ENCODE results near the gene CEPT1. TPM values are rescaled to one million over a fixed set of nuclear protein-coding genes. Genes with fewer than 3 reads are reported as not detected.

CEPT1 gene
- total and polyA plus RNA-seq, 9 of the 15 experiments (the other 6 are each of a cell fraction or from before 2014, with no cell fraction given), result 24.4 to 72.6 (median 42.4) TPM

GRCh38 chr1:111200802-111201161, 60.8 kb downstream of the CEPT1 start (continued):
- TF ChIP-seq EWSR1 (IDR thresholded peaks at IDR 0.05; ENCODE audit: borderline replicate concordance, low read depth, partially characterized antibody), result no peak
- peak; percentile 45 for TF ChIP-seq ZNF316 (IDR thresholded peaks at IDR 0.05)
- TF ChIP-seq ETS2 (tag; IDR thresholded peaks at IDR 0.05; ENCODE audit: borderline replicate concordance, poor library complexity, severe bottlenecking), result no peak
- TF ChIP-seq MAFG (tag; conservative IDR thresholded peaks at IDR 0.05), result peak; percentile 42; the same call in 1 of the 2 replicates

GRCh38 chr1:111201275-111202090, 61.5 kb downstream of the CEPT1 start:
- Histone ChIP-seq H3K79me2 (ENCODE audit: control insufficient read depth, insufficient read depth, low read length) (no peaks in the 10 kb centered on the region), H3K9me1 (ENCODE audit: control insufficient read depth, insufficient read depth, low read length) (no peaks in the 10 kb centered on the region), H3K9me3 (replicated peaks; ENCODE audit: control insufficient read depth, insufficient read depth, low read depth, low read length) (no peaks in the 10 kb centered on the region), H3K9ac (ENCODE audit: insufficient read depth in 1 of 2, low read depth in 2 of 2, low read length in 2 of 2) (peak overlapping the region in 1 of 2 experiments; percentile 66; a peak in 1 of 4 replicates), H2AFZ (ENCODE audit: low read depth, low read length) (peak overlapping the region; percentile 2; the same call in 1 of the 2 replicates), H3K4me2 (ENCODE audit: insufficient read depth, low read length) (no peak overlapping the region), H4K20me1 (replicated peaks; ENCODE audit: control insufficient read depth, insufficient read depth, low read length) (no peaks in the 10 kb centered on the region), H3K27me3 (ENCODE audit: control insufficient read depth in 2 of 2, insufficient read depth in 2 of 2, low read length in 2 of 2) (peaks cover 0 to 5% of the 10 kb centered on the region in 2 experiments; a peak in 3 of 5 replicates), H3K36me3 (ENCODE audit: control insufficient read depth, insufficient read depth, low read length) (no peaks in the 10 kb centered on the region), H3K4me3 (no peak overlapping the region), H3K27ac (ENCODE audit: extremely low read depth, low read depth, low read length) (no peak overlapping the region), H3K4me1 (replicated peaks in 1 of 2; ENCODE audit: control insufficient read depth in 2 of 2, insufficient read depth in 2 of 2, low read length in 2 of 2) (peaks cover 23 to 29% of the 10 kb centered on the region in 2 experiments)
- ATAC-seq, result peak; percentile 14; the same call in 2 of the 3 replicates
- intact Hi-C loops (cut with micrococcal nuclease), result no loop called here
- no TSS peak for BruUV-seq (replicated peaks)
- ChIA-PET CTCF (ENCODE audit: low intra/inter-chr PET ratio) (no interaction called here), POLR2A (interaction anchor here (0.6 to 1.2 kb wide), 2 partner anchors 9 to 13 kb away, joined by 3 read pairs; no protein-coding TSS in a partner anchor)
- DNase-seq (ENCODE audit: extremely low read depth in 1 of 4, low spot score in 3 of 4), result peak; percentile 35 to 58 (median 48)
- in situ Hi-C loops (cut with MboI), result no loop called here
- 28% methylated on average over 5 of the region's 5 CpGs for WGBS (ENCODE audit: insufficient coverage, low coverage, missing lambda C conversion rate)
- FAIRE-seq, result peak; percentile 59
- TF ChIP-seq DMBX1 (CRISPR knock-in tag; IDR thresholded peaks at IDR 0.05; ENCODE audit: borderline replicate concordance) (peak; percentile 24; the same call in 1 of the 2 replicates), ZBTB8A (IDR thresholded peaks at IDR 0.05; ENCODE audit: partially characterized antibody) (no peak), ZNF512 (tag; IDR thresholded peaks at IDR 0.05) (no peak), CBFA2T3 (IDR thresholded peaks at IDR 0.05) (peak; percentile 49; the same call in 1 of the 2 replicates), SIX5 (IDR thresholded peaks at IDR 0.05; ENCODE audit: borderline replicate concordance in 1 of 2, insufficient read depth in 1 of 2, low read depth in 1 of 2, low read length in 2 of 2) (no peak), CEBPZ (IDR thresholded peaks at IDR 0.05; ENCODE audit: borderline replicate concordance, low read depth, low read length) (no peak), RNF219 (CRISPR knock-in tag; IDR thresholded peaks at IDR 0.05) (no peak)

Data from K562 (cell line).